CMK (cell line): ENCODE data around the gene SH3RF3.
"Not testable (repeated sequence)": the region's sequence is repeated elsewhere in the genome, so short reads cannot be mapped to it uniquely, and the experiment has no call there.

Source experiments
- DNase-seq: peaks from one replicate; pipeline ENCODE4 v3.0.0-alpha.2; 2010; ENCODE audit warnings: low read depth

Gene SH3RF3

DNA sequence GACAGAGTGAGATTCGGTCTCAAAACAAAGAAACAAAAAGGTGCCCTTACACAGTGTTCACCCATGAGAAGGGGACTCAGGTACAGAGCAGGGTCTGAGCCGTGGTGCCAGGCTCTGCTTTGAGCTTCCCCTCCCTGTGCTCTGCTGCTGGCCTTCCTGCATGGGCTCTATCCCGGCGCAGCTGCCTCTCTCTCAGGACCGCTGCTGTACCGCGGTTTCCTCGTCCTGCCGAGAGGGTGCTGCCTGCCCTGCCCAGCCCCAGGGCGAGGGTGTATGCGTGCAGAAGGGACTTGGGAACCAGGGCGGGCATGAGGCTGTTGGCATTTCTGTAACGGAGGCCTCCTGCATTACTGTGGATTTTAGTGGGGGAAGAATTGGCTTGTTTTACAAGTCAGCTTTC lies 30.1 kb downstream of the SH3RF3 start:
- DNase-seq: no peak

DNA sequence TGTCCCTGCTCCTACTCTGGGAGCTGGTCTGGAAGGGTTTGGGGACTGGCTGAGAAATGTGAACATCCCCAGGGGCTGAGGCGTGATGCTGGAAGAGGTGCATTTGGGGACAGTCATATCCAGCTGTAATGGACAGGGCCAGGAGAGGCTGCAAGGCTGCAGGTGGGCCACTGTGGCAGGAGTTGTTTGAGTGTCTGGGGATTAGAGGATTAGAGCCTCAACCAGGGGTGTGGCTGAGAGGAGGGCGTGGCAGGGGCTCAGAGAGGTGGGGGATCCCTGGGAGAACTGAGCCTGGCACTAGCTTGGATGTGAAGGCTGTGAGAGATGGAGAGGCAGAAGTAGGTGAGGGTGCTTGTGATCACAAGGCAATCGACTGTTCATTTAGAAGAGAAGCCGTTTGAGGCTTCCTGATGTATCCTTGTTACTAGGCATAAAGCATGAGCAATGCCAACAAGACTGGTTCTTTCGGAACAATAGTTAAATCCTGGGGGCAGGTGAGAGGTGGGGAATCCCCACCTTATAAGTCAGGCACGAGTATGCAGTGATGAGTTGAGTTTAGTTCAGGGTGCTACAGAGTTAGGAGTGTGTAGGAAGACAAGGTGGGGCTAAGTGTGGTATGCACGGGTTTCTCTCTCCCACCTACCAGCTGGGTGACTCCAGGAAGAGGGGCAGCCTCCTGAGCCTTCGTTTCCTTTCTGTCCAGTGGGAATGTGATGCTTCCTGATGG lies 31.9 kb downstream of the SH3RF3 start:
- no peak for DNase-seq

DNA sequence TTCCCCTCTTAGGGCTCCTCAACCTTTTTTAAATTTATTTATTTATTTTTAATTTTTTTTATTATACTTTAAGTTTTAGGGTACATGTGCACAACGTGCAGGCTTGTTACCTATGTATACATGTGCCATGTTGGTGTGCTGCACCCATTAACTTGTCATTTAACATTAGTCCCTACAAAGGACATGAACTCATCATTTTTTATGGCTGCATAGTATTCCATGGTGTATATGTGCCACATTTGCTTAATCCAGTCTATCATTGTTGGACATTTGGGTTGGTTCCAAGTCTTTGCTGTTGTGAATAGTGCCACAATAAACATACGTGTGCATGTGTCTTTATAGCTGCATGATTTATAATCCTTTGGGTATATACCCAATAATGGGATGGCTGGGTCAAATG lies 33.4 kb downstream of the SH3RF3 start:
- DNase-seq: not testable (repeated sequence)

- DNase-seq: no peak
These were observed 34.0 kb downstream of the SH3RF3 start for GRCh38 chr2:109162999-109163398.

DNA sequence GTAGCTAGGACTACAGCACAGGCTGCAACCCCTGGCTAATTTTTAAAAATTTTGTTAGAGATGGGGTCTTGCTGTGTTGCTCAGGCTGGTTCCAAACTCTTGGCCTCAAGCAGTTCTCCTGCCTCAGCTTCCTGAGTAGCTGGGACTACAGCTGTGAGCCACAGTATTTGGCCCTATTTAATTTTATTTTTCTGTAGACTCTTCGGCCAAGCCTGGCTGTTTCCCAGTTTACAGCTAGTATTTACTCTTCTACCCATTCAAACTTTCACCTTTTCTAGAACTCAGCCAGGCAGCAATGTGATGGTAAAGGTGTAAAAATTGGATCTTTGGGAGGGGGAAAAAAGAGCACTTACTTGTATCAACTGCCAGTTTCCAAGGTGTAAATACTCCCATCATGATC lies 35.3 kb downstream of the SH3RF3 start:
- no peak for DNase-seq

DNA sequence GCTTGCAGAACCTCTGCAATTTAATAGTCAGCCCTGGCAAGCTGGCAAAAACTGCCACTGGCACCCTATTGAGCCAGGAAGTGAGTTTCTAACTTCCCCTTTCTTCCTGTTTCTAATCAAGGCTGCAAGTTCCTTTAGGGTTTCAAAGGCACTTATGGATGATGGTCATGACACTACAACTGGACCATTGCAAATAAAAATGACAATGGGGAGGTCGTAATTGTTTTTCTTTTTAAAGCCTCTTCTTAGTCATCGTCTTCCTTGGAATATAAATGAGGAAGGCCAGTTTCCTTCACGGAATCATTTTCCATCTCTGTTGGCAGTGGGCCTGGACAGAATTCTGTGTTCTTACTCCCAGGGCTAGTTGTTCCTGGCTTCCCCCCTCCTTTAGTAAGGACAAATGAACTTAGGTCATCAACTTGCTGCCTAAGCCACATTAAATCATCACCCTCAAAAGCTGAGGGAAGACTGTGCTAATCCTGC lies 35.8 kb downstream of the SH3RF3 start:
- no peak for DNase-seq

DNA sequence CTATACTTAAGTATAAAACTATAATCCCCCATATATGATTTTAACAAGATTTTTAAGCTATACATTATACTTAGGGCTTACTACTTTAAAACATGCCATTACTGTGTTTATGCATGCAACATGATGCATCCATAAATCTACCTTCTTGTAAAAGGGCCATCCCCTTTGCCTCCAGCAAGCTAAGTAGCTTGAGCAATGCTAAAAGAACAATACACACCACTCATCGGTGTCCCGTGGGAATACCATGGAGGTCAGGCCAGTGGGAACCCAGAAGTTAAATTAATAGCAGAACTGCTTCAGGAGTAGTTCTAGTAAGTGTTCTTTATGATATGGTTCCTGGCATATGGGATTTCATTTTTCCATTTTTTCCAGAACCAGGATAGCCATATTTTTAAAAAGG lies 37.8 kb downstream of the SH3RF3 start:
- DNase-seq: no peak

DNA sequence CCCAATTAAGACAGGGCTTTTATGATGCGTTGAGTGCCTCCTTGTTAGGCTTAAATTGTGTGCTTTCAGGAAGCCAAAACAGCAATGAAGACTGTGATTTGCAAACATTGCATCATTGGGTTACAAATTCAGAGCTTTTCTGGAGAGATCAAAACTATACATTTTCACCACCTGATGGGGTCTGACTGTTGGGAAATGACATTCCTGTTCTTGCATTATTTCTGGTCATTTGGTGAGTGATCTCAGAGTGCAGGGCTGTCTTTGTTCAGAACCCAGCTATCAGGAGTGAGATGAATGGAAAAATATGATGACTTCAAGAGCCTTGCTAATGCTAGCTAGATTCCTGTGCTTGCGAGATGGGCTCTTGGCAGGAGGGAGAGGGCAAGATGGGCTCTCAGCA lies 39.1 kb downstream of the SH3RF3 start:
- no peak for DNase-seq

DNA sequence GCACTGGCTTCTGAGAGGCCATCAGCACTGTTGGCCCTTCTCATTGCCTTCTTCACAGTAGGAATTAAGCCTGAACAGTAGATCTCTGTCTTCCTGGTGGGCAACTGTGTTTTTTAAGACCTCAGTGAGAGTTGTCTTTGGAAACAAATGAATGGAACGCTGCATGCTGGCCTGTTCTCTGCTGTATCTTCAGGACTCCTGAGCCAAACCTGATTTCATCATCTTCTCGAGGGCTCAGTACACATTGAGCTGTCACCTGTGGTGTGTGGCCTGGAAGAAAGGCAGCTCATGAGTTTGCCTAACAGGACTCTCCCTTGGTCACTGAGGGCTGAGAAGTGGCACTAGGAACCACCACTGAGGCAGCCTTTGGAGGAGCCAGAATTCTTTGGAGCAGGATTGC lies 39.7 kb downstream of the SH3RF3 start:
- no peak for DNase-seq

DNA sequence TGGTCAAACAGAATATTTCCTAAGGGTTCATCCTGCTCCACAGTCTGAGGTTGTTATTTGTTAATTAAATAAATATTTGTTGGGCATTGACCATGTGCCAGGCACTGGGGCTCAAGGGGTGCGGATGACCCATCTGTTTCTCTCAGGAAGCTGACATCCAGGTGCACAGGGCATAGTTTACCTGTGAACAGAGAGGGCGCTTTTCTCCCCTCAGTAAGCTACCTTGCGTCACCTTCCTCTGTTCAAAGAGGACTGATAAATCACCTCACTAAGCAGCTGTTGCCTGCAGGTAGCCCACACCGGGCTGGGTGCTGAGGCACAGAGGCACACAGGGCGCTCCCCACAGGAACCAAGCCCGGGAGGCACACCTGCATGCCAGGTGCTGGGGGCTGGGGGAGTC lies 41.6 kb downstream of the SH3RF3 start:
- no peak for DNase-seq

GRCh38 chr2:109171444-109172334 lies 42.7 kb downstream of the SH3RF3 start:
- DNase-seq: peak; percentile 36

DNA sequence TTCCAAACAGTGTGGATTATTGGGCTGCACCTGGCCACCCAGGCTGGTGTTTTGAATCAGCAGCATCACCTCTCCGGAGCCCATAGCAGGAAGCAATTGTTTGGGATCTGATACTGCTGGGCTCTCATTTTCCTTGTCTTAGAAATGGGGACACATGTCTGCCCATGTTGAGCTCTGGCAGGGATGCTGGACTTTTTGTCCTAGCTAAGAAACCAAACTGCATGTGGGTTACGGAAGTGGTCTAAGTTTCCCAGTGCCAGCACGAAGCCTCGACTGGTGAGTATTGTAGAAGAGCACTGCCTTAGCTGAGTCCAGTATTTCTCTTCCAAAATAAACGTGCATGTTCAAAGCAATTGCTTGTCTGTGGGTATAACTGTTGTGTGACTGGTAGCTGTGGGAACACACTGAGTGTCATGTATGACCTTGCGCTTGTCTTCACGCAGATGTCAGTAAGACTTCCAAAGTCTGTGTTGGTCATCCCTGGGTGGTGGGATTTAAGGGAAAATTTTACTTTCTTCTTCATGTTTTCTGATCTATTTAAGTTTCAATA lies 43.6 kb downstream of the SH3RF3 start:
- DNase-seq: no peak

DNA sequence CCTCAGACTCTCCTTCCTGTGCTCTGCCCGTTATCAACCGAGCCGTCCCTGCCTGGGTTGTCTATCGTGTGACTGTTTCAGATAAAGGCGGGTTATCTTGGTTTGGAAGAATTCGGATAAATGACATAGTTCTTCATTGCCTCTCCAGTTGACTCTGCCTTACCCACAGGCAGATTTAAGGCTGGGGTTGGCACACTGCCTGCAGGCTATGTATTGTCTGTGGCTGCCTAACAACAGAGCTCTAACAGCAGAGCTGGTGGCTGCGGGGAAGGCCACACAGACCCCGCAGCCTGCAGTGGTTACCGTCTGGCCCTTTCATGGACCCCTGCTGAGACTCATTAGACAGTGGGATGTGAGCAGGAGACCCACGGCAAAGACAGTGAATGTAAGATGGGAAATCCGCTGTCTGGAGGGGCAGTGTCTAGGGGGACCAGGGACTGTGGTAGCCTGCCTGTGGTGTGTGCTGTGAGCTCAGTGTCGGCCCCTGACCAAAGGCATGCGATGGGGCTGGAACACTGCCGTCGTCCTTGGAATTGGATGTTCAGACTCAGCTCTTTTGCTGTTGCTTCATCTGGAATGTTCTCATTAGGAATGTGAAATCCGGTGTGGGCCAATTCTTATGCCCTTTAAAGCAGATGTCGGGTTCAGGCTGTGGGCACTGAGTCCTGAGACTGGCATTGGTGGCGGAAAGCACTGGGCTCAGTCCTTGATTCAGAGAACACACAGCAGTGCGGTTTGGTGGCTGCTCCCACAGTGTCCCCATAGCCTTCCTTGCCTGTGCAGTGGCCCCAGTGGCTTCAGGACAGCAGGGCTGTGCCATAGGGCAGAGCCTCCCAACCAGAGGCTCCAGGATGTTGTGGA lies 44.5 kb downstream of the SH3RF3 start:
- DNase-seq: peak; percentile 44

DNA sequence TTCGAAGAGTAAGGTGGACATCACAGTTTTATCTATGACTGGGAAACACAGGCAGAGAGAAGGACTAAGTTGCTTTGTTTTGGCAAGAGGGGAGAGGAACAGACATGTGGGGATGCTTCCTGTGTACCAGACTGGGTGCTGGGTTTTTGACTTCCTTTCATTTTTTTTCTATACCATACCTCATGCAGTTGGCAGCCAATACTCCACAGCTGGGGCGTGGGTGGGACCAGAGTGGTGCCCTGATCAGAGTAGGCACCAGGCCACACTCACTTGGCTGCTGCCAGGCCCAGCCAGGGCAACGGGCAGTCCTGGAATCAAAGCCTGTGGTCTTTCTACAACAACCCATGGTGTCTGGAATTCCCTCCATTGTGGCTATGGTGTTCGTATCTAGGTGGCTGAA lies 45.2 kb downstream of the SH3RF3 start:
- DNase-seq: no peak

DNA sequence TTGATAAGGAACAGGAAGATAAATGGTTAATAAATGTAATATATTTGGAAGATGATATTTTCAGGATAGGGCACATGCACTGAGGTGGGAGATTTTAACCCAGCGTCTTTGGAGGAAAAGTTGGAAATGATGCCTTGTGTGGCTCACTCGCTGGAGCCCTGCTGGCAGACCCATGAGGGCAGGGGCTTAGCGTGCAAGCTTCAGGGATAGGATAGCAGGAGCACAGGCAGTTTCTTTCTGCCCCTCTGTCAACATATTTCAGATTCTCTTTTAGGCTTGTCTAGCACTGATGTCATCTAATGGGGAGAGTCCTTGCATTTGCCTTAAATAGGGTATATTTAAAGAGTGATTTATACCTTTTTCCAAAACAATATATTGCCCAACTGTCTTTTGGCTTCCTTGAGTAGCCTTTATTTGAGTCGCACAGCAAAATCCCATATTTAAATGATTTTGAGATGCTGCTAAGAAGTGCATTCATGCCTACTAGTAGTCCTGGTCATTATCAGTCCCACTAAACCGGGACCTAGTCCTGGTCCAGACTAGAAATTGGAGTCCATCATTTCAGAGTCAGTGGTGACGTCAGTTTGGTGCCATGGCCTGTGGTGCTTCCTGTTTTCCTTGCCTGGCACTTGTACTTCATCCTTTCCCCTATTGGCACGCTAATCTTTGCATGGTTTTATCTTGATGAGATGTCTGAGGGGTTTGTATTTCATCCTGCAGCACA lies 45.8 kb downstream of the SH3RF3 start:
- no peak for DNase-seq

DNA sequence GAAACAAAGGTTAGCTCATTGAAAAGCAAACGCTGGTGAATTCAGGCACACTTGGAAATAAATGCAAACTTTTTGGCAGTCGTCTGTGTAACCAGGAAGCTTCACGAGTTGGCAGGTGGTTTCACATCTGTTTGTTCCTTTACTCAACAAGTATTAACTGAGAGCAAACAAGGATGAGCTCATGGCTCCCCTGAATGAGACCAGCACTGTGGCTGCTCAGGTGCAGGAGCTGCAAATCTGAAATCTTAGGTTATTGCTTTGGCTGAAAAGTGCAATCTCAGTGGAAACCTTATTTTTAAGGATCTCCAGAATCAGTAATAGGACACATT lies 46.3 kb downstream of the SH3RF3 start:
- no peak for DNase-seq

GRCh38 chr2:109176928-109177327 lies 47.9 kb downstream of the SH3RF3 start:
- peak; percentile 24 for DNase-seq

- DNase-seq: no peak
These were observed 48.6 kb downstream of the SH3RF3 start for GRCh38 chr2:109177635-109178034.

- no peak for DNase-seq
These were observed 50.0 kb downstream of the SH3RF3 start for GRCh38 chr2:109178968-109179367.

- DNase-seq: no peak
These were observed 51.8 kb downstream of the SH3RF3 start for GRCh38 chr2:109180786-109181185.

DNA sequence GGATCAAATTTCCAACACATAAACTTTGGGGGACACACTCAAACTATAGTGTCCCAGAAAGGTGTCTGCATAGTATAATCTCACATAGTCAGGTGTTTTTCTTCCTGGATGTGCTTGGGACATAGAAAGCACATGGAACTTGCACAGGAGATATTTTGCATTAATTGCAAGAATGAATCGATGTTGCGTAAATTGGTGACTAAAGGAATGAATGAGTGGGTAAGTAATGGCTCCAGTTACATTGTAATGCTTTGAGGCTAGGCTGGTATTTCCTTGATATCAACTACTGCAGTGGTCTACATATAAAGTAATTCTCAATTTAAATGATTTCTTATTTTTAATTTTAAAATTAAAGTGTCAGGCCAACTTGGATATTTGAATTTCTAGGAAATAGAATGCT lies 53.4 kb downstream of the SH3RF3 start:
- no peak for DNase-seq

GRCh38 chr2:109183871-109184270 lies 54.9 kb downstream of the SH3RF3 start:
- DNase-seq: no peak
